ENCODE results near the gene ITPR2.

ITPR2 gene

GRCh38 chr12:26728205-26729050 is 104.6 kb downstream of the ITPR2 start:
- no peak for DNase-seq

DNA sequence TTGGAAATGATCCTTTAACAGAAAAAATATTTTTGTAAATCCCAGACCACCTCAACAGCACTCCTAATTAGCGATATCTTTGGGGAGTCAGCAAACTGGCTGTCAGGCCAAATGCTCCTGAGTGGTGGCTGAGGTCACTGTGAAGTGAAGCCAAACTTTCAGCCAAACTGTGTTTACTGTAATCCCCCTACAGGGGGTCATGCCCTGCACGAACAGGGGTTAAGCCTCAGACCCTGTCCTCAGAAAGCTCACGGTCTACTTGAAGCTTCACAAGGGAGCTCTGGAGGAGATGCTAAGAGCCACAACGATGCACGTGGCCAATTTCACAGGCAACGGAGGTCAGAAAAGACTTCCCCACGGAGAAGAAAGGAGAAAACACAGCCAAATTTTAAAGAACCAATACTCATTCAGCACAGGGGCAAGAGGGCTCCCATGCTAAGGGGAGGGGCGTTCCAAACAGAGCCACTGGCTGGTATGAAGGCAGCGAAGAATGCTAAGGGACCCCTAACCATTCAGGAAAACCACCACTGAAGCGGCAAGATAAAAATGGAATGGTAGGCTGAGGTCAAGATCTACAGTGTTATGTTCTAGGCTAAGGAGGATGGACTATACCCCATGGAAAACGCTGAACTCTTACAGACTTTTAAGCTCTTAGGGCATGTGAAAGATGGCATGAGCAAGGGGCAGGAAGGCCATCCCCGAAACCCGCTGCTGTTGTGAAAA is 105.4 kb downstream of the ITPR2 start:
- no peak for DNase-seq

- DNase-seq, result no peak
Observed at GRCh38 chr12:26726956-26727355, 106.0 kb downstream of the ITPR2 start.

GRCh38 chr12:26725276-26725916 is 107.6 kb downstream of the ITPR2 start:
- no peak for DNase-seq

DNA sequence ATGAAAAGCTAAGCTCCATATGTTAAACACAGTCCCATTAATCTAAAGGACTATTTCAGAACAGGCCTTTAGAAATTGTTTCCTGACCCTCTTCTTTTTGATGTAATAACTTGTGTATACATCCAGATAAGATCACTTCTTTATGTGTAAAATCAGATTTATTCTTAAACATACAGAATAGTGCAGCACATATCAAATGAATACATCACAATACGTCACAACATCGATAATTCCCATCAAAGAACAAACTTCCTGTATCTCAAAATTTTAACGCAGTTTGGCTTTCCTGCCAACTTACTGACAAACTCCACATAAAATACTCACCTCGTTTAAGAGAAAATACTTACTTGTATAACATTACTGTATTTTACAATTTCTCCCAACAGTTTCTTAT is 108.7 kb downstream of the ITPR2 start:
- DNase-seq, result no peak

GRCh38 chr12:26723379-26724308 is 109.3 kb downstream of the ITPR2 start:
- DNase-seq, result no peak

GRCh38 chr12:26721800-26722199 is 111.2 kb downstream of the ITPR2 start:
- DNase-seq, result no peak

DNA sequence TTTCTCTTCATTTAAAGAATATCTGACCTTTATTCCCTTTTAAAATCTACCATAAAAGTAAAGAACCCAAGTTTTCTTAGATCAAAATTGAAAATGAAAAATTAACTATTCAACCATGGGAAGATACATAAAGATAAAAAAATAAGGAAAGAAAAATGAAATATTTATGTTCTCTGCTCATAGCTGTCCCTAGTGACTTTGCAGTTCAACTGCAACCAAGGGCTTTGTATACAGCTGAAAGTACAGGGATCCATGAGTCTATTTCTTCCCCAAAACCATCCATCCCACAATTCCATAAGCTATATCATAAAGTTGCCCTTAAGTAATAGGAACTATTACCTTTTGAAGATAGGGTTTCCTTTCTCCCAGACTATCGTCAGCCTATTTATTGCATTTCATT is 113.1 kb downstream of the ITPR2 start:
- no peak for DNase-seq

- no peak for DNase-seq
Observed at GRCh38 chr12:26717757-26718156, 115.2 kb downstream of the ITPR2 start.

GRCh38 chr12:26715232-26715631 is 117.8 kb downstream of the ITPR2 start:
- DNase-seq, result peak; percentile 25

GRCh38 chr12:26713885-26714383 is 119.1 kb downstream of the ITPR2 start:
- no peak for DNase-seq

- DNase-seq, result no peak
Observed at GRCh38 chr12:26712892-26713291, 120.1 kb downstream of the ITPR2 start.

- DNase-seq, result no peak
Observed at GRCh38 chr12:26711569-26711968, 121.4 kb downstream of the ITPR2 start.

DNA sequence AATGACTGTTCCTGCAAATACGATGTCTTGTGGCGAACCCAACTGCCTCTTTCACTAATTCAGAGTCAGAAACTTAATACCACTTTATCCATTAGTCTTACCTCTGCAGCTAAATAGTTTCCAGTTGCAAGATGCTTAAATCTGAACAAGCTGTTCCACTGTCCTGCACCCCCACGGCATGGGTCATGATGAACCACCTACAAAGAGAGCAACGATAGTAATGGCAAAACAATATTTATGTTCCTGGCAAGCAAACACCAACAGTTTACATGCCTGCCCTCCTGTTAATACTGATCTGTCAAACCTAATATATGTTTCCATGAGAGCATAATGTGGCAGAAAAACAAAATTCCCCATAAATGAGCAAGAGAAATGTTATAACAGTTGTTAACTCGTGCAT is 121.9 kb downstream of the ITPR2 start:
- DNase-seq, result no peak

DNA sequence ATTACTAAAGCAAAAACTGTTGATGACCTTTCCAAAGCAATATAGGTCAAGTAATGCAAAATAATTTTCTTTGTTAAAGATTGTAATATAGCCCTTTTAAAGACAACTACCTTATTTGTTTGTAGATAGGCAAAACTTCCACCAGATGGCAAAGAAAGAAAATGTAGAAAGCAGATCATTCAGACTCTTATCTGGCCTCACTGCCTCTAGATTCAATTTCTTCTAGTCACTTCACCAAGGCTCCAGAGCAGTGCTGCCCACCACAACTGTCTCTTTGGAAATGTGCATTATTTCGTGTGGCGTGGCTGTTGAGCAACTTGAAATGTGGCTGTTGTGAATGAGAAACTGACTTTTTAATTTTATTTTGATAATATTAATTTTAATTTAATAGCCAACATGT is 127.1 kb downstream of the ITPR2 start:
- no peak for DNase-seq

DNA sequence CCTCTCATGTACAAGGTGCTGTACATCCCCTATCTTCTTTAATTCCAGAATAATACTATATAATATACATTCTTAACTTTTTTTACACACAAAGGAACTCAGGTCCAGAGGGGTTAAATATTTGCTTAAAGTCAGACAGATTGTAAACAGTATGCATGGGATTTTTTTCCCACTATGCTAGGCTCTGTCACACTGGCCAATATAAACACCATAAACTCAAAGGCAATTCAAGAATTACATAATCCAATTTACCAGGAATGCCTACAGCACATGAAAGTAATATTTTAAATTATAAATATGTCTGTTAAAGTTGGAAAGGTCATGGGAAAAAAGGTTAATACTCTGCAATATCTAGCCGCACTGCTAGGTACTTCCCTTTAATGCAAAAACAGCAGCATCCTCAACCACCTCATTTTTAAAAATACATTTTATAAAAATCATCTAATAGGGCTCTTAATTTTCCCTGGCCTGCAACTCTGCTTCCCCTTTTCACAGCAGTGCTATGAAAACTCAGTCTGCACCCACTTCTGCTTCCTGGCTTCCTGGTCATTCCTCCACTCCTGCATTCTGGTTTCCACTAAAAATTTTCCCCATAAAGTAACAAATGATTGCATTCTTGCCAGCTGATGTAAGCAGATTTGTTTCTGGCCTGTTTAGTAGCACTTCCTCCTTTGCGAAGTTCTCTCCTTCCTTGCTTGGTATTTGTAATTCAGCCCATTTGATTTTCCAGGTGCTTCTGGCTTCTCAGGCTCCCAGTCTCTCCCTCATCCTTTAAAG is 128.1 kb downstream of the ITPR2 start:
- no peak for DNase-seq

GRCh38 chr12:26704214-26704613 is 128.8 kb downstream of the ITPR2 start:
- DNase-seq, result no peak

- no peak for DNase-seq
Observed at GRCh38 chr12:26702741-26703140, 130.3 kb downstream of the ITPR2 start.

DNA sequence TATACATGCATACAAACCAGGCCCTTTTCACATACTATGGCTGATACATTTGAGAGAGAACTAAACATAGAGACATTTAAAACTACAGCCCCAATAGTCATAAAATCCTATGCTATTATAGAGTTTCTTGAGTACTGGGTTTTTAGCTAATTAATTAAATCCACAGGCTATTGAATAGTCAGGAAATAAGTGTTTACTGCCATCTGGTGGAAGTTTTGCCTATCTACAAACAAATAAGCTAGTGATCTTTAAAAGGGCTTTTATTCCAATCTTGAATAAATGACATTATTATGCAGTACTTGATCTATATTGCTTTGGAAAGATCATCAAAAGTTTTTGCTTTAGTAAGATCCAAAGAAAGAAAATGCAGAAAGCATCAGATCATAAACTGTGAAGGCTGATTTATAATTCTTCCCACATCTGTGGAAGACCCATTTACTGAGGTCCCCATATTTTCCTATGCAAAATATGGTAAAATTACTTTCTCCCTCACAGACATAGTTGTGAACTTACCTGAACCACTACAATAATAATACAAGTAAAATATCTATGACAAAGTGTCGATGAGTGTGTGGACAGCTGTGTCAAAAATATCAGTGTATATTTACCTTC is 131.3 kb downstream of the ITPR2 start:
- peak; percentile 75 for DNase-seq

- no peak for DNase-seq
Observed at GRCh38 chr12:26700430-26700829, 132.6 kb downstream of the ITPR2 start.

GRCh38 chr12:26699237-26699636 is 133.8 kb downstream of the ITPR2 start:
- no peak for DNase-seq

Data from NCI-H146 (cell line).